Ishikawa (cell line): Measurements from ENCODE around the gene NOSIP.
A peak's percentile ranks its signal among the peaks of the same experiment; 100 is the strongest.

Experiments
- CEBPB ChIP-seq: IDR thresholded peaks from 2 replicates; pipeline ENCODE4 v1.6.1; 2012
- CREB1 ChIP-seq: IDR thresholded peaks from 2 replicates; pipeline ENCODE4 v1.6.1; 2012; ENCODE audit warnings: low read depth
- EGR1 ChIP-seq: IDR thresholded peaks from 2 replicates; pipeline ENCODE4 v1.6.1; 2012
- EP300 ChIP-seq: IDR thresholded peaks from 2 replicates; pipeline ENCODE4 v1.6.1; 2012; ENCODE audit warnings: borderline replicate concordance
- FOXM1 ChIP-seq: IDR thresholded peaks from 2 replicates; pipeline ENCODE4 v1.6.1; 2012; ENCODE audit warnings: low read depth, borderline replicate concordance
- MAX ChIP-seq: IDR thresholded peaks from 2 replicates; pipeline ENCODE4 v1.6.1; 2012
- NFIC ChIP-seq: IDR thresholded peaks from 2 replicates; pipeline ENCODE4 v1.6.1; 2012
- RAD21 ChIP-seq: IDR thresholded peaks from 2 replicates; pipeline ENCODE4 v1.6.1; 2012; ENCODE audit warnings: low read depth
- REST ChIP-seq: IDR thresholded peaks from 2 replicates; pipeline ENCODE4 v1.6.1; 2012; ENCODE audit warnings: low read depth, mild to moderate bottlenecking
- TAF1 ChIP-seq: IDR thresholded peaks from 2 replicates; pipeline ENCODE4 v1.6.1; 2012; ENCODE audit warnings: low read depth, mild to moderate bottlenecking
- TCF12 ChIP-seq: IDR thresholded peaks from 2 replicates; pipeline ENCODE4 v1.6.1; 2012; ENCODE audit warnings: low read depth
- TEAD4 ChIP-seq: IDR thresholded peaks from 2 replicates; pipeline ENCODE4 v1.6.1; 2012
- USF1 ChIP-seq: IDR thresholded peaks from 2 replicates; pipeline ENCODE4 v1.6.1; 2012
- YY1 ChIP-seq: IDR thresholded peaks from 2 replicates; pipeline ENCODE4 v1.6.1; 2012; ENCODE audit warnings: low read depth
- ZBTB7A ChIP-seq: IDR thresholded peaks from 2 replicates; pipeline ENCODE4 v1.6.1; 2012; ENCODE audit warnings: low read depth

NOSIP gene

GRCh38 chr19:49573009-49573408 lies 7.3 kb downstream of the NOSIP start:
- TF ChIP-seq TAF1 (no peak), USF1 (no peak), EGR1 (no peak), EP300 (no peak), TEAD4 (no peak), NFIC (no peak), ZBTB7A (no peak), TCF12 (no peak), FOXM1 (no peak), REST (no peak), CEBPB (no peak), RAD21 (no peak), MAX (no peak)

- TF ChIP-seq TEAD4: no peak
Measured at GRCh38 chr19:49570997-49571676, 9.2 kb downstream of the NOSIP start.

- TF ChIP-seq RAD21 (peak; percentile 77), ZBTB7A (0 out of 2 replicates have a peak, but pooled peaks have one; percentile 37), REST (no peak)
Measured at GRCh38 chr19:49570138-49570856, 10.1 kb downstream of the NOSIP start.

GRCh38 chr19:49567861-49568441 lies 12.4 kb downstream of the NOSIP start:
- TF ChIP-seq TAF1 (no peak), EGR1 (no peak), MAX (no peak), REST (no peak), TEAD4 (no peak), ZBTB7A (no peak), EP300 (no peak), NFIC (no peak), CREB1 (no peak), TCF12 (no peak), CEBPB (no peak), YY1 (no peak)

GRCh38 chr19:49566302-49566701 lies 14.1 kb downstream of the NOSIP start:
- TF ChIP-seq FOXM1: no peak
- no peak for TF ChIP-seq EP300
- TF ChIP-seq NFIC: no peak
- no peak for TF ChIP-seq ZBTB7A
